ENCODE results near the gene CACNA1C.
A peak's percentile ranks its signal among the peaks of the same experiment; 100 is the strongest.

Gene CACNA1C

DNA sequence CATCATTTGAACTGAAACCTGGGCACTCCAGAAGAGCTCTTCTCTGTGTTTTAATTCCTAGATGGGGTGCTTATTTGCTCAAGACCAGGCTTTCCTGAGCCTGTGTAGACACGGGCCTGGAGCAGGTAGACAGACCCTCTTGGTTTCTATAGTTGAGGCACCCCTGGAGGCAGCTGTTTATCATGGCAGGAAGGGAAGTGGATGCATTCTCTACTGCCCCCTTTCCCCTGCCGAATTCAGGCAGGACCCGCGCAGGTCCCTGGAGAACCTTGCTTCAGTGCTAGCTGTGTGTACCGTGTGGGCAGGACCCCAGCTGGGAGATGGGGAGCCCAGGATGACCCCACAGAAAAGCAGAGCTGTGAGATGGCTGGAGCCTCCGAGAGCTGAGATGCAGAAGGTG lies 6.0 kb downstream of the CACNA1C start:
- peaks cover under 1 to 13% (median 6%) of the 10 kb centered on the region in 10 experiments; a peak in 16 of 20 replicates for H3K4me1 ChIP-seq
- no peaks in the 10 kb centered on the region for H3K36me3 ChIP-seq
- TF ChIP-seq Cebpa-rat (IDR thresholded peaks at IDR 0.05), result no peak
- no peak overlapping the region for H3K9ac ChIP-seq
- peaks cover 0 to 14% (median 4%) of the 10 kb centered on the region in 11 experiments; a peak in 11 of 22 replicates for H4K20me1 ChIP-seq
- no peak overlapping the region for H3K4me3 ChIP-seq
- peaks cover 0 to 8% (median 0%) of the 10 kb centered on the region in 11 experiments; a peak in 1 of 22 replicates for H3K9me3 ChIP-seq (replicated peaks in 1 of 11)
- peak overlapping the region in 2 of 11 experiments; percentile 15 to 19; a peak in 3 of 22 replicates for H3K4me2 ChIP-seq
- no peak overlapping the region for H3K27ac ChIP-seq
- peaks cover 32 to 48% (median 43%) of the 10 kb centered on the region in 11 experiments for H3K27me3 ChIP-seq

- H3K9ac ChIP-seq, result no peak overlapping the region
- TF ChIP-seq Cebpa-rat (IDR thresholded peaks at IDR 0.05), result no peak
- no peaks in the 10 kb centered on the region for H3K36me3 ChIP-seq
- H4K20me1 ChIP-seq, result no peaks in the 10 kb centered on the region
- H3K9me3 ChIP-seq (replicated peaks in 1 of 11), result peaks cover 0 to 8% (median 0%) of the 10 kb centered on the region in 11 experiments; a peak in 1 of 22 replicates
- no peak overlapping the region for H3K4me3 ChIP-seq
- peaks cover 6 to 22% (median 17%) of the 10 kb centered on the region in 11 experiments for H3K27me3 ChIP-seq
- no peak overlapping the region for H3K27ac ChIP-seq
- H3K4me2 ChIP-seq, result no peak overlapping the region
- peaks cover 0 to 13% (median 7%) of the 10 kb centered on the region in 10 experiments; a peak in 13 of 20 replicates for H3K4me1 ChIP-seq
These were observed 8.6 kb downstream of the CACNA1C start for GRCh38 chr12:2061402-2061801.

DNA sequence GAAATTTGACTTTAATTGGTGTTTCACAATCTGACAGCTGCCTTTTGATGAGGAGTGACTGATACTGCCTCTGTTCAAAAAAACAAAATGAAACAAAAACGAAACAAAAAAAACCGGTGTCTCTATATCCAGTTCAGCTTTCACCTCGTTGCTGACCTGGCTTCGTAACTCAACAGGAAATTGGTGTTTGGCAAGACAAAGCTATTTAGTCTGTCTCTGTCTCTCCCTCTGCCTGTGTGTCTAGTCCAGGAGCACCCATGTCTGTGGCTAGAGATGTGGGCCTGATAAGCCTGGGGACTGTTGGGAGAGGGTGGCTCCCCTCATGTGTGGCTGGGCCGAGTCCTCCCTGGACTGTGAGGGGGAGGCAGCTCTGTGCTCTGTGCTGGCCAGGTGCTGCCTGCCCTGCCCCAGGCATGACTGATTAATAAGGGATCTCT lies 11.3 kb downstream of the CACNA1C start:
- H3K4me1 ChIP-seq, result peaks cover 0 to 10% (median 6%) of the 10 kb centered on the region in 10 experiments; a peak in 13 of 20 replicates
- peak overlapping the region in 10 of 11 experiments; percentile 13 to 51 (median 34); a peak in 13 of 22 replicates for H3K4me2 ChIP-seq
- peaks cover 0 to 9% (median under 1%) of the 10 kb centered on the region in 11 experiments; a peak in 8 of 22 replicates for H3K9me3 ChIP-seq (replicated peaks in 1 of 11)
- peak overlapping the region in 1 of 11 experiments; percentile 21; a peak in 4 of 22 replicates for H3K9ac ChIP-seq
- H4K20me1 ChIP-seq, result no peaks in the 10 kb centered on the region
- peaks cover 0 to under 1% (median 0%) of the 10 kb centered on the region in 11 experiments; a peak in 1 of 22 replicates for H3K27me3 ChIP-seq
- no peaks in the 10 kb centered on the region for H3K36me3 ChIP-seq
- no peak overlapping the region for H3K4me3 ChIP-seq
- peak in 2 of 11 experiments; percentile 47 to 50; a peak in 3 of 22 replicates for TF ChIP-seq Cebpa-rat (IDR thresholded peaks at IDR 0.05)
- H3K27ac ChIP-seq, result peak overlapping the region in 7 of 11 experiments; percentile 1 to 58 (median 37); a peak in 7 of 22 replicates

- no peak for TF ChIP-seq Cebpa-rat (IDR thresholded peaks at IDR 0.05)
- Histone ChIP-seq H3K27ac (no peak overlapping the region), H3K9ac (no peak overlapping the region), H3K4me2 (no peak overlapping the region), H3K4me3 (no peak overlapping the region), H4K20me1 (no peaks in the 10 kb centered on the region), H3K27me3 (no peaks in the 10 kb centered on the region), H3K4me1 (peaks cover 0 to 9% (median 6%) of the 10 kb centered on the region in 10 experiments; a peak in 11 of 20 replicates), H3K36me3 (no peaks in the 10 kb centered on the region), H3K9me3 (replicated peaks in 1 of 11) (peaks cover 15 to 32% (median 22%) of the 10 kb centered on the region in 11 experiments)
These were observed 15.9 kb downstream of the CACNA1C start for GRCh38 chr12:2068653-2069052.

GRCh38 chr12:2070440-2071045 lies 17.8 kb downstream of the CACNA1C start:
- Histone ChIP-seq H3K4me3 (no peak overlapping the region), H3K4me1 (0 out of 20 replicates have a peak, but pooled peaks cover 0 to 1% (median 0%) of the 10 kb centered on the region in 10 experiments), H3K9ac (no peak overlapping the region), H3K9me3 (replicated peaks in 1 of 11) (peaks cover 15 to 32% (median 22%) of the 10 kb centered on the region in 11 experiments), H4K20me1 (no peaks in the 10 kb centered on the region), H3K36me3 (no peaks in the 10 kb centered on the region), H3K27ac (no peak overlapping the region), H3K27me3 (no peaks in the 10 kb centered on the region), H3K4me2 (no peak overlapping the region)
- TF ChIP-seq Cebpa-rat (IDR thresholded peaks at IDR 0.05), result no peak

GRCh38 chr12:2074792-2075191 lies 22.0 kb downstream of the CACNA1C start:
- no peak overlapping the region for H3K4me2 ChIP-seq
- H3K4me3 ChIP-seq, result no peak overlapping the region
- H3K4me1 ChIP-seq, result 0 out of 20 replicates have a peak, but pooled peaks cover 0 to 6% (median 0%) of the 10 kb centered on the region in 10 experiments
- no peak overlapping the region for H3K9ac ChIP-seq
- no peaks in the 10 kb centered on the region for H3K27me3 ChIP-seq
- H3K36me3 ChIP-seq, result no peaks in the 10 kb centered on the region
- peaks cover 9 to 26% (median 18%) of the 10 kb centered on the region in 11 experiments for H3K9me3 ChIP-seq (replicated peaks in 1 of 11)
- no peaks in the 10 kb centered on the region for H4K20me1 ChIP-seq
- TF ChIP-seq Cebpa-rat (IDR thresholded peaks at IDR 0.05), result no peak
- H3K27ac ChIP-seq, result no peak overlapping the region

- H3K9ac ChIP-seq, result no peak overlapping the region
These were observed 22.9 kb downstream of the CACNA1C start for GRCh38 chr12:2075508-2076195.

DNA sequence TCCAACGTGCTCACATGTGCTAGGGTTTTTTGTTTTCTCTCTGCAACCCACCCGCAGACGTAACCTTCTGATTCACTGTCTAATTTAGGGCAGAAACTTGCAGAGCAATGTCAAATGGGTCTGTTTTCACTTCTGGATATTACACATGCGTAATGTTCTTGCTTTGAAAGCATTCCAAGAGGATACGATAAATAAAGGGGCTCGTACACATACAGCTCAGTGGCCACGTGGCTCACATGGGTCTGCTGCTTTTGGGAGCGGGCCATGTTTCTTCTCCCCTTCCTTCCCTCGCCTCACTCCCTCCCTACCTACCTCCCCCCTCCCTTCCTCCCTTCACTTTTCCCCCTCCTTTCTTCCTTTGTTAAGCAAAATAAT lies 23.4 kb downstream of the CACNA1C start:
- Histone ChIP-seq H3K9me3 (replicated peaks in 1 of 11) (peaks cover 6 to 23% (median 16%) of the 10 kb centered on the region in 11 experiments; a peak in 17 of 22 replicates), H3K4me1 (0 out of 20 replicates have a peak, but pooled peaks cover 0 to 6% (median 0%) of the 10 kb centered on the region in 10 experiments), H3K9ac (no peak overlapping the region), H3K27ac (no peak overlapping the region), H3K36me3 (no peaks in the 10 kb centered on the region), H3K4me2 (0 out of 22 replicates have a peak overlapping the region, but pooled peaks of 1 of the 11 experiments have one; percentile 18), H4K20me1 (no peaks in the 10 kb centered on the region), H3K27me3 (no peaks in the 10 kb centered on the region), H3K4me3 (no peak overlapping the region)
- no peak for TF ChIP-seq Cebpa-rat (IDR thresholded peaks at IDR 0.05)

More at GRCh38 chr12:2075508-2076195, 22.9 kb downstream of the CACNA1C start:
- Histone ChIP-seq H3K27ac (no peak overlapping the region), H3K9me3 (replicated peaks in 1 of 11) (peaks cover 4 to 25% (median 16%) of the 10 kb centered on the region in 11 experiments; a peak in 19 of 22 replicates), H3K4me3 (no peak overlapping the region), H3K4me1 (0 out of 20 replicates have a peak, but pooled peaks cover 0 to 6% (median 0%) of the 10 kb centered on the region in 10 experiments), H3K36me3 (no peaks in the 10 kb centered on the region), H4K20me1 (no peaks in the 10 kb centered on the region), H3K4me2 (peak overlapping the region in 2 of 11 experiments; percentile 12 to 18; a peak in 1 of 22 replicates), H3K27me3 (no peaks in the 10 kb centered on the region)
- no peak for TF ChIP-seq Cebpa-rat (IDR thresholded peaks at IDR 0.05)

- H3K9ac ChIP-seq, result no peak overlapping the region
- no peak overlapping the region for H3K4me2 ChIP-seq
- no peak overlapping the region for H3K4me3 ChIP-seq
- 0 out of 20 replicates have a peak, but pooled peaks cover 0 to 6% (median 0%) of the 10 kb centered on the region in 10 experiments for H3K4me1 ChIP-seq
- TF ChIP-seq Cebpa-rat (IDR thresholded peaks at IDR 0.05), result no peak
- no peaks in the 10 kb centered on the region for H3K27me3 ChIP-seq
- H3K36me3 ChIP-seq, result no peaks in the 10 kb centered on the region
- no peak overlapping the region for H3K27ac ChIP-seq
- H3K9me3 ChIP-seq (replicated peaks in 1 of 11), result peaks cover 2 to 21% (median 11%) of the 10 kb centered on the region in 11 experiments; a peak in 16 of 22 replicates
- H4K20me1 ChIP-seq, result no peaks in the 10 kb centered on the region
These were observed 23.9 kb downstream of the CACNA1C start for GRCh38 chr12:2076728-2077127.
